HG03095 (cell line): Measurements from ENCODE around the gene USP31.

Experiments
- ATAC-seq: cut with Tn5 transposase; IDR thresholded peaks from one replicate; pipeline ENCODE4 v1.9.1; 2021; ENCODE audit warnings: moderate library complexity; ENCODE audit not compliant: unreplicated experiment

USP31 gene

GRCh38 chr16:23064639-23065038 lies 84.6 kb downstream of the USP31 start:
- no peak for ATAC-seq

- no peak for ATAC-seq
These were observed 86.7 kb downstream of the USP31 start for GRCh38 chr16:23062524-23062923.

- no peak for ATAC-seq
These were observed 87.6 kb downstream of the USP31 start for GRCh38 chr16:23061669-23062068.

GRCh38 chr16:23060458-23061320 lies 88.6 kb downstream of the USP31 start:
- no peak for ATAC-seq

GRCh38 chr16:23059433-23059832 lies 89.8 kb downstream of the USP31 start:
- no peak for ATAC-seq

- no peak for ATAC-seq
These were observed 90.7 kb downstream of the USP31 start for GRCh38 chr16:23058576-23058975.

- no peak for ATAC-seq
These were observed 92.1 kb downstream of the USP31 start for GRCh38 chr16:23057013-23057596.

- ATAC-seq, result no peak
These were observed 93.8 kb downstream of the USP31 start for GRCh38 chr16:23055481-23055880.

- no peak for ATAC-seq
These were observed 96.2 kb downstream of the USP31 start for GRCh38 chr16:23052908-23053580.

- no peak for ATAC-seq
These were observed 97.0 kb downstream of the USP31 start for GRCh38 chr16:23052221-23052620.

GRCh38 chr16:23051587-23051986 lies 97.7 kb downstream of the USP31 start:
- ATAC-seq, result no peak

GRCh38 chr16:23048164-23048563 lies 101.1 kb downstream of the USP31 start:
- no peak for ATAC-seq

- ATAC-seq, result no peak
These were observed 104.2 kb downstream of the USP31 start for GRCh38 chr16:23045025-23045424.

GRCh38 chr16:23040246-23040645 lies 109.0 kb downstream of the USP31 start:
- no peak for ATAC-seq

- ATAC-seq, result no peak
These were observed 110.1 kb downstream of the USP31 start for GRCh38 chr16:23039118-23039517.

GRCh38 chr16:23035240-23035639 lies 114.0 kb downstream of the USP31 start:
- ATAC-seq, result no peak

GRCh38 chr16:23031508-23032098 lies 117.6 kb downstream of the USP31 start:
- ATAC-seq, result no peak

- no peak for ATAC-seq
These were observed 119.4 kb downstream of the USP31 start for GRCh38 chr16:23029733-23030420.

- no peak for ATAC-seq
These were observed 121.9 kb downstream of the USP31 start for GRCh38 chr16:23027386-23027785.

- ATAC-seq, result no peak
These were observed 122.4 kb downstream of the USP31 start for GRCh38 chr16:23026784-23027362.
